Measurements from ENCODE around the gene SCGN.
A peak's percentile ranks its signal among the peaks of the same experiment; 100 is the strongest.

SCGN gene

GRCh38 chr6:25691894-25692293, 39.9 kb downstream of the SCGN start:
- no peak for DNase-seq

- no peak for DNase-seq
Measured at GRCh38 chr6:25692472-25692871, 40.5 kb downstream of the SCGN start.

GRCh38 chr6:25694366-25694765, 42.4 kb downstream of the SCGN start:
- DNase-seq = no peak

GRCh38 chr6:25695671-25696070, 43.7 kb downstream of the SCGN start:
- no peak for DNase-seq

GRCh38 chr6:25697537-25698340, 45.7 kb downstream of the SCGN start:
- DNase-seq = no peak

- DNase-seq = peak; percentile 91
Measured at GRCh38 chr6:25698631-25699030, 46.6 kb downstream of the SCGN start.

GRCh38 chr6:25699649-25700048, 47.6 kb downstream of the SCGN start:
- DNase-seq = no peak

- no peak for DNase-seq
Measured at GRCh38 chr6:25700761-25701160, 48.7 kb downstream of the SCGN start.

GRCh38 chr6:25701807-25702206, 49.8 kb downstream of the SCGN start:
- DNase-seq = no peak

GRCh38 chr6:25703005-25703404, 51.0 kb downstream of the SCGN start:
- DNase-seq = no peak

- no peak for DNase-seq
Measured at GRCh38 chr6:25704001-25704400, 52.0 kb downstream of the SCGN start.

GRCh38 chr6:25706314-25707014, 54.4 kb downstream of the SCGN start:
- peak; percentile 29 for DNase-seq

- no peak for DNase-seq
Measured at GRCh38 chr6:25709761-25710160, 57.7 kb downstream of the SCGN start.

- no peak for DNase-seq
Measured at GRCh38 chr6:25710287-25710686, 58.3 kb downstream of the SCGN start.

GRCh38 chr6:25713824-25714223, 61.8 kb downstream of the SCGN start:
- DNase-seq = peak; percentile 7

GRCh38 chr6:25714765-25715164, 62.8 kb downstream of the SCGN start:
- peak; percentile 11 for DNase-seq

- no peak for DNase-seq
Measured at GRCh38 chr6:25715794-25716193, 63.8 kb downstream of the SCGN start.

GRCh38 chr6:25717866-25718740, 66.1 kb downstream of the SCGN start:
- DNase-seq = peak; percentile 80

- no peak for DNase-seq
Measured at GRCh38 chr6:25726122-25726911, 74.3 kb downstream of the SCGN start.

GRCh38 chr6:25727028-25727427, 75.0 kb downstream of the SCGN start:
- DNase-seq = no peak

GRCh38 chr6:25730907-25731306, 78.9 kb downstream of the SCGN start:
- DNase-seq = no peak

GRCh38 chr6:25731721-25732120, 79.7 kb downstream of the SCGN start:
- DNase-seq = no peak
